Measurements from ENCODE around the gene TEX50. TPM values are rescaled to one million over a fixed set of nuclear protein-coding genes. Genes with fewer than 3 reads are reported as not detected.
A peak's percentile ranks its signal among the peaks of the same experiment; 100 is the strongest.
"Not testable (repeated sequence)": the region's sequence is repeated elsewhere in the genome, so short reads cannot be mapped to it uniquely, and the experiment has no call there.

Gene TEX50
- polyA plus RNA-seq, 1 experiment = not detected

GRCh38 chr1:173663159-173663558 is 28.0 kb downstream of the TEX50 start:
- TF ChIP-seq CTCF (IDR thresholded peaks at IDR 0.05; ENCODE audit: low read depth, low read length) = no peak
- POLR2A ChIA-PET = interaction anchor here (0.7 kb wide), 1 partner anchor 16 kb away, joined by 4 read pairs; no protein-coding TSS in a partner anchor
- DNase-seq (ENCODE audit: low read depth, low spot score) = no peak
- Histone ChIP-seq H3K4me3 (ENCODE audit: low read depth, low read length) (no peak overlapping the region), H3K9me3 (ENCODE audit: control insufficient read depth, insufficient read depth, low read length) (no peaks in the 10 kb centered on the region), H3K27ac (ENCODE audit: low read depth, low read length) (no peak overlapping the region), H3K27me3 (ENCODE audit: control insufficient read depth, insufficient read depth, low read length) (peaks cover 2% of the 10 kb centered on the region)
- CTCF ChIA-PET = interaction anchor here (0.6 kb wide), 1 partner anchor 60 kb away, joined by 3 read pairs; no protein-coding TSS in a partner anchor

- ChIA-PET POLR2A (no interaction called here), CTCF (no interaction called here)
- DNase-seq (ENCODE audit: low read depth, low spot score) = no peak
- Histone ChIP-seq H3K4me3 (ENCODE audit: low read depth, low read length) (no peak overlapping the region), H3K27me3 (ENCODE audit: control insufficient read depth, insufficient read depth, low read length) (peaks cover 12% of the 10 kb centered on the region), H3K9me3 (ENCODE audit: control insufficient read depth, insufficient read depth, low read length) (no peaks in the 10 kb centered on the region; the same call in 1 of the 2 replicates), H3K27ac (ENCODE audit: low read depth, low read length) (no peak overlapping the region)
- TF ChIP-seq CTCF (IDR thresholded peaks at IDR 0.05; ENCODE audit: low read depth, low read length) = no peak
Measured at GRCh38 chr1:173666646-173667045, 31.5 kb downstream of the TEX50 start.

GRCh38 chr1:173669491-173669941 is 34.4 kb downstream of the TEX50 start, which contains the start of gene ANKRD45:
Gene ANKRD45 (minus strand): TSS chr1:173669851. CDS start chr1:173659418, 10,433 bp downstream.
- ChIA-PET CTCF (interaction anchor here (0.6 kb wide), 1 partner anchor 1647 kb away, joined by 3 read pairs; no protein-coding TSS in a partner anchor), POLR2A (interaction anchor here (0.6 kb wide), 1 partner anchor 45 kb away, joined by 3 read pairs; the partner anchor contains the start of gene KLHL20)
- no peaks in the 10 kb centered on the region; the same call in 1 of the 2 replicates for H3K9me3 ChIP-seq (ENCODE audit: control insufficient read depth, insufficient read depth, low read length)
- no peak for TF ChIP-seq CTCF (IDR thresholded peaks at IDR 0.05; ENCODE audit: low read depth, low read length)
- H3K27me3 ChIP-seq (ENCODE audit: control insufficient read depth, insufficient read depth, low read length) = peaks cover 10% of the 10 kb centered on the region
- no peak within 1 kb of the TSS for H3K27ac ChIP-seq (ENCODE audit: low read depth, low read length)
- DNase-seq (ENCODE audit: low read depth, low spot score) = no peak
- peak within 1 kb of the TSS; percentile 59 for H3K4me3 ChIP-seq (ENCODE audit: low read depth, low read length)

- POLR2A ChIA-PET; CTCF ChIA-PET; DNase-seq (ENCODE audit: low read depth, low spot score): not testable (repeated sequence)
Measured at GRCh38 chr1:173674496-173674895, 39.4 kb downstream of the TEX50 start.

GRCh38 chr1:173680152-173680551 is 45.0 kb downstream of the TEX50 start:
- not testable (repeated sequence) for DNase-seq (ENCODE audit: low read depth, low spot score)

More at GRCh38 chr1:173674496-173674895, 39.4 kb downstream of the TEX50 start:
- not testable (repeated sequence) for H3K9me3 ChIP-seq (ENCODE audit: control insufficient read depth, insufficient read depth, low read length); H3K27me3 ChIP-seq (ENCODE audit: control insufficient read depth, insufficient read depth, low read length); H3K4me3 ChIP-seq (ENCODE audit: low read depth, low read length); H3K27ac ChIP-seq (ENCODE audit: low read depth, low read length)

GRCh38 chr1:173682184-173682583 is 47.0 kb downstream of the TEX50 start:
- CTCF ChIA-PET = no interaction called here
- Histone ChIP-seq H3K4me3 (ENCODE audit: low read depth, low read length) (no peak overlapping the region), H3K27ac (ENCODE audit: low read depth, low read length) (no peak overlapping the region), H3K9me3 (ENCODE audit: control insufficient read depth, insufficient read depth, low read length) (no peaks in the 10 kb centered on the region), H3K27me3 (ENCODE audit: control insufficient read depth, insufficient read depth, low read length) (peaks cover 2% of the 10 kb centered on the region)
- DNase-seq (ENCODE audit: low read depth, low spot score) = no peak
- POLR2A ChIA-PET = no interaction called here
- TF ChIP-seq CTCF (IDR thresholded peaks at IDR 0.05; ENCODE audit: low read depth, low read length) = no peak

More at GRCh38 chr1:173680152-173680551, 45.0 kb downstream of the TEX50 start:
- CTCF ChIA-PET; H3K27me3 ChIP-seq (ENCODE audit: control insufficient read depth, insufficient read depth, low read length); POLR2A ChIA-PET; H3K9me3 ChIP-seq (ENCODE audit: control insufficient read depth, insufficient read depth, low read length); H3K27ac ChIP-seq (ENCODE audit: low read depth, low read length); H3K4me3 ChIP-seq (ENCODE audit: low read depth, low read length): not testable (repeated sequence)

- CTCF ChIA-PET = interaction anchor here (1.0 kb wide), 1 partner anchor 85 kb away, joined by 4 read pairs; no protein-coding TSS in a partner anchor
Measured at GRCh38 chr1:173683838-173684237, 48.7 kb downstream of the TEX50 start.

GRCh38 chr1:173685121-173685520 is 50.0 kb downstream of the TEX50 start:
- H3K9me3 ChIP-seq (ENCODE audit: control insufficient read depth, insufficient read depth, low read length); DNase-seq (ENCODE audit: low read depth, low spot score); H3K27me3 ChIP-seq (ENCODE audit: control insufficient read depth, insufficient read depth, low read length); H3K4me3 ChIP-seq (ENCODE audit: low read depth, low read length); H3K27ac ChIP-seq (ENCODE audit: low read depth, low read length); POLR2A ChIA-PET; CTCF ChIA-PET: not testable (repeated sequence)

More at GRCh38 chr1:173683838-173684237, 48.7 kb downstream of the TEX50 start:
- H3K4me3 ChIP-seq (ENCODE audit: low read depth, low read length); DNase-seq (ENCODE audit: low read depth, low spot score); H3K27ac ChIP-seq (ENCODE audit: low read depth, low read length); POLR2A ChIA-PET; H3K9me3 ChIP-seq (ENCODE audit: control insufficient read depth, insufficient read depth, low read length); H3K27me3 ChIP-seq (ENCODE audit: control insufficient read depth, insufficient read depth, low read length): not testable (repeated sequence)
